Cardiac fibroblast (primary cell): ENCODE results near the gene PHF12.

Source experiments
- DNase-seq, 2 donors: peaks; one replicate each; pipeline versions ENCODE4 v3.0.0 to v3.0.0-alpha.2; 2010; ENCODE audit warnings: low read depth in 2 of 2
- H3K4me3 ChIP-seq, 2 donors: replicated peaks in 1 of 2; 1 replicate in 1 of 2; 2 replicates in 1 of 2; pipeline ENCODE4 v1.5.1; 2011; ENCODE audit warnings: low read depth in 2 of 2, low read length in 2 of 2, mild to moderate bottlenecking in 2 of 2, moderate library complexity in 1 of 2
- CTCF ChIP-seq: IDR thresholded peaks from one replicate; pipeline ENCODE4 v1.5.1; 2011; ENCODE audit warnings: low read depth, mild to moderate bottlenecking, low read length, inconsistent platforms

PHF12 gene

GRCh38 chr17:28883967-28884702 lies 67.2 kb downstream of the PHF12 start:
- no peak for TF ChIP-seq CTCF
- no peak overlapping the region for H3K4me3 ChIP-seq
- no peak for DNase-seq

- no peak overlapping the region for H3K4me3 ChIP-seq
- no peak for DNase-seq
- TF ChIP-seq CTCF, result no peak
Measured at GRCh38 chr17:28882154-28882895, 69.0 kb downstream of the PHF12 start.

GRCh38 chr17:28881533-28882056 lies 69.7 kb downstream of the PHF12 start:
- TF ChIP-seq CTCF, result no peak
- no peak for DNase-seq
- H3K4me3 ChIP-seq, result no peak overlapping the region

- no peak for DNase-seq
- no peak for TF ChIP-seq CTCF
- no peak overlapping the region for H3K4me3 ChIP-seq
Measured at GRCh38 chr17:28880572-28880945, 70.8 kb downstream of the PHF12 start.

- no peak for TF ChIP-seq CTCF
- no peak overlapping the region for H3K4me3 ChIP-seq
- no peak for DNase-seq
Measured at GRCh38 chr17:28879886-28880571, 71.3 kb downstream of the PHF12 start.

GRCh38 chr17:28878981-28879380 lies 72.3 kb downstream of the PHF12 start:
- peak; percentile 51 for TF ChIP-seq CTCF
- no peak overlapping the region for H3K4me3 ChIP-seq
- peak; percentile 55 to 61 for DNase-seq
